ENCODE results near the gene PARD3B.

GRCh38 chr2:205119136-205119535 is 573.9 kb downstream of the PARD3B start:
- TF ChIP-seq CTCF (IDR thresholded peaks at IDR 0.05), result no peak
- TF ChIP-seq POLR2A (IDR thresholded peaks at IDR 0.05), result no peak
